Prostate gland (tissue), 2 donors: Measurements from ENCODE around the gene LSMEM2.

Source experiments
- POLR2A ChIP-seq: fragments of 450-650 bp; IDR thresholded peaks from one replicate; pipeline ENCODE4 v1.6.1; 2016; ENCODE audit warnings: antibody characterized with exemption, mild to moderate bottlenecking
- TF ChIP-seq, protein P1 (sequence below), 4 experiments: fragments of 200-600 bp in 2 of 4; fragments of 450-650 bp in 2 of 4; sonication (generic) in 2 of 4; IDR thresholded peaks; 1 replicate in 3 of 4; 2 replicates in 1 of 4; pipeline ENCODE4 v1.5.1; 2016 to 2019; ENCODE audit warnings: antibody characterized with exemption in 4 of 4, mild to moderate bottlenecking in 2 of 4, moderate library complexity in 2 of 4

DNA sequence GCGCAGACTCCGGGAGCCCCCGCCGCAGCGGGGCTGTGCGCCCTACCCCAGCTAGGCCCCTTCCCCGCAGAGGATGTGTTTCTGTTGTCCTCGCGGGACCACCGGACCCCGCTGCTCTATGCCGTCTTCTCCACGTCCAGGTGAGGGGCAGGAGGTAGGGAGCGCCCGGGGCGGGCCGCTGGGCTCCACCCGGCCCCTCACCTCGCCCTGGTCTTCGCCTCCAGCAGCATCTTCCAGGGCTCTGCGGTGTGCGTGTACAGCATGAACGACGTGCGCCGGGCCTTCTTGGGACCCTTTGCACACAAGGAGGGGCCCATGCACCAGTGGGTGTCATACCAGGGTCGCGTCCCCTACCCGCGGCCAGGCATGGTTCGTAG, 5.2 kb upstream of the LSMEM2 start:
- TF ChIP-seq, protein P1, sequence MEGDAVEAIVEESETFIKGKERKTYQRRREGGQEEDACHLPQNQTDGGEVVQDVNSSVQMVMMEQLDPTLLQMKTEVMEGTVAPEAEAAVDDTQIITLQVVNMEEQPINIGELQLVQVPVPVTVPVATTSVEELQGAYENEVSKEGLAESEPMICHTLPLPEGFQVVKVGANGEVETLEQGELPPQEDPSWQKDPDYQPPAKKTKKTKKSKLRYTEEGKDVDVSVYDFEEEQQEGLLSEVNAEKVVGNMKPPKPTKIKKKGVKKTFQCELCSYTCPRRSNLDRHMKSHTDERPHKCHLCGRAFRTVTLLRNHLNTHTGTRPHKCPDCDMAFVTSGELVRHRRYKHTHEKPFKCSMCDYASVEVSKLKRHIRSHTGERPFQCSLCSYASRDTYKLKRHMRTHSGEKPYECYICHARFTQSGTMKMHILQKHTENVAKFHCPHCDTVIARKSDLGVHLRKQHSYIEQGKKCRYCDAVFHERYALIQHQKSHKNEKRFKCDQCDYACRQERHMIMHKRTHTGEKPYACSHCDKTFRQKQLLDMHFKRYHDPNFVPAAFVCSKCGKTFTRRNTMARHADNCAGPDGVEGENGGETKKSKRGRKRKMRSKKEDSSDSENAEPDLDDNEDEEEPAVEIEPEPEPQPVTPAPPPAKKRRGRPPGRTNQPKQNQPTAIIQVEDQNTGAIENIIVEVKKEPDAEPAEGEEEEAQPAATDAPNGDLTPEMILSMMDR (IDR thresholded peaks at IDR 0.05), result no peak
- no peak for TF ChIP-seq POLR2A
